ENCODE measurements around the gene ZDBF2. TPM values are rescaled to one million over a fixed set of nuclear protein-coding genes. Genes with fewer than 3 reads are reported as not detected.

Gene ZDBF2
- total and polyA plus RNA-seq, 9 of the 15 experiments (the other 6 are each of a cell fraction or from before 2014, with no cell fraction given) = 0.01 to 0.04 (median 0.03) TPM; not detected in 3

DNA sequence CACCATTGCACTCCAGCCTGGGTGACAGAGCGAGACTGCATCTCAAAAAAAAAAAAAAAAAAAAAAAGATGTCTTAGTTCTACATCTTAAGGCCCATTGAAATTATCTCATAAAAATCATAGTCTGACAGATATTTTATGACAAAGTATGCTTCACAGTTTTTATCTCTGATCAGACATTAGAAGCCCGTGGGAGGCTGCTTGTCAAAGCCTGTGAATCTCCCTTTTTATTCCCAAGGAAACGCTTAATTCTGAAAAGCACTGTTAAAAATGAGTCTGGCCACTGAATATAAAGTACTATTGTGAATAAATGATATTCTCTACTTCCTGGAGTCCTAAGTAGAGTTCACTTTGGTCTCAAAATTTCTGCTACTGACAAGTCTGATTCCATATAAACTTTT, 71.1 kb downstream of the ZDBF2 start (continued):
- TF ChIP-seq, protein P1, sequence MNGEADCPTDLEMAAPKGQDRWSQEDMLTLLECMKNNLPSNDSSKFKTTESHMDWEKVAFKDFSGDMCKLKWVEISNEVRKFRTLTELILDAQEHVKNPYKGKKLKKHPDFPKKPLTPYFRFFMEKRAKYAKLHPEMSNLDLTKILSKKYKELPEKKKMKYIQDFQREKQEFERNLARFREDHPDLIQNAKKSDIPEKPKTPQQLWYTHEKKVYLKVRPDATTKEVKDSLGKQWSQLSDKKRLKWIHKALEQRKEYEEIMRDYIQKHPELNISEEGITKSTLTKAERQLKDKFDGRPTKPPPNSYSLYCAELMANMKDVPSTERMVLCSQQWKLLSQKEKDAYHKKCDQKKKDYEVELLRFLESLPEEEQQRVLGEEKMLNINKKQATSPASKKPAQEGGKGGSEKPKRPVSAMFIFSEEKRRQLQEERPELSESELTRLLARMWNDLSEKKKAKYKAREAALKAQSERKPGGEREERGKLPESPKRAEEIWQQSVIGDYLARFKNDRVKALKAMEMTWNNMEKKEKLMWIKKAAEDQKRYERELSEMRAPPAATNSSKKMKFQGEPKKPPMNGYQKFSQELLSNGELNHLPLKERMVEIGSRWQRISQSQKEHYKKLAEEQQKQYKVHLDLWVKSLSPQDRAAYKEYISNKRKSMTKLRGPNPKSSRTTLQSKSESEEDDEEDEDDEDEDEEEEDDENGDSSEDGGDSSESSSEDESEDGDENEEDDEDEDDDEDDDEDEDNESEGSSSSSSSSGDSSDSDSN (IDR thresholded peaks at IDR 0.05; ENCODE audit: borderline replicate concordance in 1 of 2, low read depth in 2 of 2, low read length in 2 of 2) = no peak
- TF ChIP-seq, protein P2, sequence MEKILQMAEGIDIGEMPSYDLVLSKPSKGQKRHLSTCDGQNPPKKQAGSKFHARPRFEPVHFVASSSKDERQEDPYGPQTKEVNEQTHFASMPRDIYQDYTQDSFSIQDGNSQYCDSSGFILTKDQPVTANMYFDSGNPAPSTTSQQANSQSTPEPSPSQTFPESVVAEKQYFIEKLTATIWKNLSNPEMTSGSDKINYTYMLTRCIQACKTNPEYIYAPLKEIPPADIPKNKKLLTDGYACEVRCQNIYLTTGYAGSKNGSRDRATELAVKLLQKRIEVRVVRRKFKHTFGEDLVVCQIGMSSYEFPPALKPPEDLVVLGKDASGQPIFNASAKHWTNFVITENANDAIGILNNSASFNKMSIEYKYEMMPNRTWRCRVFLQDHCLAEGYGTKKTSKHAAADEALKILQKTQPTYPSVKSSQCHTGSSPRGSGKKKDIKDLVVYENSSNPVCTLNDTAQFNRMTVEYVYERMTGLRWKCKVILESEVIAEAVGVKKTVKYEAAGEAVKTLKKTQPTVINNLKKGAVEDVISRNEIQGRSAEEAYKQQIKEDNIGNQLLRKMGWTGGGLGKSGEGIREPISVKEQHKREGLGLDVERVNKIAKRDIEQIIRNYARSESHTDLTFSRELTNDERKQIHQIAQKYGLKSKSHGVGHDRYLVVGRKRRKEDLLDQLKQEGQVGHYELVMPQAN (IDR thresholded peaks at IDR 0.05; ENCODE audit: borderline replicate concordance) = no peak
- TF ChIP-seq HLTF (IDR thresholded peaks at IDR 0.05) = no peak

DNA sequence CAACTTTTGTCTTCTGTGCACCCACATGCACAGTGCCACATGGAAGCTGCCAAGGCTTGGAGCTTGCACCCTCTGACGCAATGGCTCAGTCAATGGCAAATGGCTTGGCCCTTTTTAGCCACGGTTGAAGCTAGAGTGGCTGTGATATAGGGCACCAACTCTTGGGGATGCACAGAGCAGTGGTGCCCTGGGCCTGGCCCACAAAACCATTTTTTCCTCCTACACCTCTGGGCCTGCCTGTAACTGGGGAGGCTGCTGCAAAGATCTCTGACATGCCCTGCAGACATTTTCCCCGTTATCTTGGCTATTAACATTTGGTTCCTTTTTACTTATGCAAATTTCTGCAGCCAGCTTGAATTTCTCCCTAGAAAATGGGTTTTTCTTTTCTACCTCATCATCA, 74.9 kb downstream of the ZDBF2 start:
- ATAC-seq (no peak), FAIRE-seq (no peak), DNase-seq (ENCODE audit: extremely low read depth in 1 of 4, low spot score in 3 of 4) (no peak)
- intact Hi-C loops (cut with micrococcal nuclease) = no loop called here
- Histone ChIP-seq H3K4me1 (replicated peaks in 1 of 2; ENCODE audit: control insufficient read depth in 2 of 2, insufficient read depth in 2 of 2, low read length in 2 of 2) (no peaks in the 10 kb centered on the region), H3K9me1 (ENCODE audit: control insufficient read depth, insufficient read depth, low read length) (no peaks in the 10 kb centered on the region), H3K9me3 (replicated peaks; ENCODE audit: control insufficient read depth, insufficient read depth, low read depth, low read length) (no peaks in the 10 kb centered on the region), H3K79me2 (ENCODE audit: control insufficient read depth, insufficient read depth, low read length) (no peaks in the 10 kb centered on the region), H2AFZ (ENCODE audit: low read depth, low read length) (no peak overlapping the region), H4K20me1 (replicated peaks; ENCODE audit: control insufficient read depth, insufficient read depth, low read length) (no peaks in the 10 kb centered on the region), H3K27me3 (ENCODE audit: control insufficient read depth in 2 of 2, insufficient read depth in 2 of 2, low read length in 2 of 2) (no peaks in the 10 kb centered on the region), H3K36me3 (ENCODE audit: control insufficient read depth, insufficient read depth, low read length) (no peaks in the 10 kb centered on the region), H3K9ac (ENCODE audit: insufficient read depth in 1 of 2, low read depth in 2 of 2, low read length in 2 of 2) (no peak overlapping the region), H3K27ac (ENCODE audit: extremely low read depth, low read depth, low read length) (no peak overlapping the region), H3K4me2 (ENCODE audit: insufficient read depth, low read length) (no peak overlapping the region), H3K4me3 (no peak overlapping the region)
- POLR2A ChIA-PET = no interaction called here
- in situ Hi-C loops (cut with MboI) = no loop called here
- BruUV-seq (replicated peaks) = no TSS peak
- CTCF ChIA-PET (ENCODE audit: low intra/inter-chr PET ratio) = no interaction called here
- WGBS (ENCODE audit: insufficient coverage, low coverage, missing lambda C conversion rate) = 0% methylated on average over 3 of the region's 3 CpGs
- TF ChIP-seq, protein P3, sequence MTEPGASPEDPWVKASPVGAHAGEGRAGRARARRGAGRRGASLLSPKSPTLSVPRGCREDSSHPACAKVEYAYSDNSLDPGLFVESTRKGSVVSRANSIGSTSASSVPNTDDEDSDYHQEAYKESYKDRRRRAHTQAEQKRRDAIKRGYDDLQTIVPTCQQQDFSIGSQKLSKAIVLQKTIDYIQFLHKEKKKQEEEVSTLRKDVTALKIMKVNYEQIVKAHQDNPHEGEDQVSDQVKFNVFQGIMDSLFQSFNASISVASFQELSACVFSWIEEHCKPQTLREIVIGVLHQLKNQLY (CRISPR knock-in tag; conservative IDR thresholded peaks at IDR 0.05) = no peak
- TF ChIP-seq TSC22D4 (tag; IDR thresholded peaks at IDR 0.05) (no peak), GABPB1 (CRISPR knock-in tag; IDR thresholded peaks at IDR 0.05) (no peak), SRSF9 (IDR thresholded peaks at IDR 0.05; ENCODE audit: borderline replicate concordance, low read depth, low read length) (no peak), DNMT1 (IDR thresholded peaks at IDR 0.05) (no peak), CBX5 (IDR thresholded peaks at IDR 0.05; ENCODE audit: borderline replicate concordance, low read depth) (no peak), PHF20 (IDR thresholded peaks at IDR 0.05; ENCODE audit: partially characterized antibody) (no peak), HDAC2 (IDR thresholded peaks at IDR 0.05) (no peak), ZNF57 (CRISPR knock-in tag; IDR thresholded peaks at IDR 0.05) (no peak), NCOA6 (IDR thresholded peaks at IDR 0.05) (no peak), ZFP1 (CRISPR knock-in tag; IDR thresholded peaks at IDR 0.05) (no peak), ADNP (tag; IDR thresholded peaks at IDR 0.05) (no peak)
- TF ChIP-seq, protein P4, sequence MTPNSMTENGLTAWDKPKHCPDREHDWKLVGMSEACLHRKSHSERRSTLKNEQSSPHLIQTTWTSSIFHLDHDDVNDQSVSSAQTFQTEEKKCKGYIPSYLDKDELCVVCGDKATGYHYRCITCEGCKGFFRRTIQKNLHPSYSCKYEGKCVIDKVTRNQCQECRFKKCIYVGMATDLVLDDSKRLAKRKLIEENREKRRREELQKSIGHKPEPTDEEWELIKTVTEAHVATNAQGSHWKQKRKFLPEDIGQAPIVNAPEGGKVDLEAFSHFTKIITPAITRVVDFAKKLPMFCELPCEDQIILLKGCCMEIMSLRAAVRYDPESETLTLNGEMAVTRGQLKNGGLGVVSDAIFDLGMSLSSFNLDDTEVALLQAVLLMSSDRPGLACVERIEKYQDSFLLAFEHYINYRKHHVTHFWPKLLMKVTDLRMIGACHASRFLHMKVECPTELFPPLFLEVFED (CRISPR knock-in tag; conservative IDR thresholded peaks at IDR 0.05) = no peak

All from K562 (cell line).